Measurements from ENCODE around the gene PLEKHA7.

DNA sequence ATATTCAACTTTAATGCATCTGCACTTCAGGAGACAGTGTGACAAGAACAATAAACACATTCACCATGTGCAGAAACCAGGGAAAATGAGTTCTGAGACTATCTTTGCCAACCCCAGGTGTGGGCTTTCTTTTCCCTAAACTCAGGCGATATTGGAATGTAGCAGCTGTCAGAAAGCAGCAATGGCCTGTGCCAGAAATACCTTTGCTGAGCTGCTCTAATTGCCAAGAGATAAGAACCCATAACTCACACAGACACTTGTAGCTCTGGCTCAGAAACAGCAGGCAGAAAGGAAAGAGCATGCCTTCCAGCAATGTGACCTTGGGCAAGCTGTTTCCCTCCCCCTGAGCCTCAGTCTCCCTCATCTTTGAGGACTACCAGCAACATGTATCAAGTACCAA lies 77.6 kb downstream of the PLEKHA7 start:
- TF ChIP-seq, protein P1, sequence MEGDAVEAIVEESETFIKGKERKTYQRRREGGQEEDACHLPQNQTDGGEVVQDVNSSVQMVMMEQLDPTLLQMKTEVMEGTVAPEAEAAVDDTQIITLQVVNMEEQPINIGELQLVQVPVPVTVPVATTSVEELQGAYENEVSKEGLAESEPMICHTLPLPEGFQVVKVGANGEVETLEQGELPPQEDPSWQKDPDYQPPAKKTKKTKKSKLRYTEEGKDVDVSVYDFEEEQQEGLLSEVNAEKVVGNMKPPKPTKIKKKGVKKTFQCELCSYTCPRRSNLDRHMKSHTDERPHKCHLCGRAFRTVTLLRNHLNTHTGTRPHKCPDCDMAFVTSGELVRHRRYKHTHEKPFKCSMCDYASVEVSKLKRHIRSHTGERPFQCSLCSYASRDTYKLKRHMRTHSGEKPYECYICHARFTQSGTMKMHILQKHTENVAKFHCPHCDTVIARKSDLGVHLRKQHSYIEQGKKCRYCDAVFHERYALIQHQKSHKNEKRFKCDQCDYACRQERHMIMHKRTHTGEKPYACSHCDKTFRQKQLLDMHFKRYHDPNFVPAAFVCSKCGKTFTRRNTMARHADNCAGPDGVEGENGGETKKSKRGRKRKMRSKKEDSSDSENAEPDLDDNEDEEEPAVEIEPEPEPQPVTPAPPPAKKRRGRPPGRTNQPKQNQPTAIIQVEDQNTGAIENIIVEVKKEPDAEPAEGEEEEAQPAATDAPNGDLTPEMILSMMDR (conservative IDR thresholded peaks at IDR 0.05; ENCODE audit: low read length), result no peak
- TF ChIP-seq EZH2phosphoT487 (IDR thresholded peaks at IDR 0.05; ENCODE audit: borderline replicate concordance, low read depth, low read length), result no peak
